NCI-H774 (cell line): Measurements from ENCODE around the gene ITGA8.

Experiments used
- DNase-seq: peaks from one replicate; lab custom pipeline; 2025; lab: John Stamatoyannopoulos, UW

The ITGA8 gene

DNA sequence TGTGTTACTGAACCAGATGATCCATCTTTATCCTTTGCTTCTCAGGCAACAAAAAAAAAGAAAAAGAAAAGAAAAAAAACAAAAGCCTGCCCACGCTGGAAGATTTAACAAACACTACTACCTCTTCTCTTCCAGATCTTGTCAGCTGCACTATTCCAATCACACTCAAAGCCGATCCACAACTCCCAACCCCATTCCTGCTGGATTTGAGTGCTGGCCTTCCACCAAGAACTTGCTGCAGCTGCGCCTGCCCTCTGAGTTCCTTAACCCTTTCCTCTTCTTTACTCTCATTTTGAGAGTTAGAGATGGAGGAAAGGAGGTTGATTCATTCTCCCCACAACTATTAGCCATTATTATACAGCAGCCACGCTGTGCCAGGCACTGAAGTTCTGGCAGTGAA, 16.0 kb upstream of the ITGA8 start:
- no peak for DNase-seq

DNA sequence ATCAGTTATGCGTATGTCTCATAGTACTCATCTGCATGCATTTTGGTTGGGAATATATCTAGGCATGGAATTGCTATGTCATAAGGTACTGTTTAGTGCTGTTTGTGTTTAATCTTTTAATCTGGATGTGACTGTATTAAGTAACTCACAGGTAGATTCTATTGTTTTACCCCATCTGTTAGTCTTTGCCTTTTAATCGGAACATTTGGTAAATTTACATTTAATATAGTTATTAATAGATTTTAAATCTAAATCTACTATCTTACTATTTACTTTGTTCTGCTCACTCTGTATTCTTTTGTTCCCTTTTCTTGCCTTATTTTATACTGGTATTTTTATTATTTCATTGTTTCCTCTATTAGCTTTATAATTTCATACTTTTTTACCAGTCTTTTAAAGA, 10.6 kb upstream of the ITGA8 start:
- no peak for DNase-seq

DNA sequence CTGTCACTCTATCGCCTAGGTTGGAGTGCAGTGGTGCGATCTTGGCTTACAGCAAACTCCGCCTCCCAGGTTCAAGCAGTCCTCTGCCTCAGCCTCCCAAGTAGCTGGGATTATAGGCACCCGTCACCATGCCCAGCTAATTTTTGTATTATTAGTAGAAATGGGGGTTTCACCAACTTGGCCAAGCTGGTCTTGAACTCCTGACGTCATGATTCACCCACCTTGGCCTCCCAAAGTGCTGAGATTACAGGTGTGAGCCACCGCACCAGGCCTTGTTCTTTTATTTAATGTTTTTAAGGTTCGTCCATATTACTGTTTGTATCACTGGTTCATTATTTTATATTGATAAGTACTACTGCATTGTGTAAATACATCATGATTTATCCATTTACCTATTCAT, 10.2 kb upstream of the ITGA8 start:
- DNase-seq, result no peak

DNA sequence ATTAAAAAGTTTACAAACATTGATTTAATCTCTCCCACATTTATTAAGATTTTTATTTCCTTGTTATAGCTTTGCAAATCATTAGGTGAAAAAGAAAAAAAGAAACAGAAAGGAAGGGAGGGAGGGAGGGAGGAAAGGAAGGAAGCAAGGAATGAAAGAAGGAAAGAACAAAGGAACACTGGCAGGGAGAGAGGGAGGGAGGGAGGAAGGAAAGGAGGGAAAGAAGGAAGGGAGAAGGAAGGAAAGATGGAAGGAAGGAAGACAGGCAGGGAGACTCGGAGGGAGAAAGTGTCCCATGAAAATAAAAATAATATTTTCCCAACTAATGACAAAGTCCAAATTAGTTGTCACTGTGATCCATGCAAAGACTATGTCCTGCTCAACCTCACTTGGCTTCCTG, 6.3 kb upstream of the ITGA8 start:
- DNase-seq, result no peak

DNA sequence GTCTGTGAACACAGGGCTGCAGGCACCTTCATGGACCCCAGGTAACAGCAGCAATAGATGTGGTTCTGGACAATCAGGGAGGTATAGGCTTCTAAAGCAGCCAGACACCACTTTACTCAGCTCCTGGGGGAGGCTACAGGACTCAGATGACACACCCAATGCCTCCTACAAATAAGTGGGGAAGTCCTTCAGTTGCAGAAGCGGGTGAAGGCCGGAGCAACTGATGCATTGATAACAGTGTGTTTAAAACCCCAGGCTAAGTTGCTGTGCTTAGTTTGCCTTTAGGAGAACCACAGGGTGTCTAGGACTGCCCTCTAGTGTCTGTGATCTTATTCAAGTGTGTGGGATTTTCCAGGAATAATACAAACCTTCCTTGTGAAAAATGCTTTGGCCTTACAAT, 5.9 kb upstream of the ITGA8 start:
- no peak for DNase-seq

DNA sequence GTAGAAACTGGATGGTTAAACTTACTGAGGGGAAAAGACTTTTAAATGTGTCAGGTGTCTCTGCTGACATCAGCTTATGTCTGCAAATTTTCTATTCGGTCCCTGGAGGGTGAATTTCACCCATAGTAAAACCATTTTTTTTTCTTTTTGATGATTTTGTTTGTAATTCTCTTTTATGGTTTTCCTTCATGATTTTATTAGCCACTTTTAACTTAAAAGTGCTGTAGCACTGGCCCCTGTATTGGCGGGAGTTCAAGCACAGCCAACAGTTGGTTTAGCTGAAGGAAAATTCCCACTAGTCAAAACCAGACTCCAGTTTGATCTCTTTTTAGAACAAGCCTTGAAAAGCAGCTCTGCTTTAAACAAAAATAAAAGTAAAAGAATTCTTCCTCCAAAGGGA, 5.0 kb upstream of the ITGA8 start:
- DNase-seq, result no peak

DNA sequence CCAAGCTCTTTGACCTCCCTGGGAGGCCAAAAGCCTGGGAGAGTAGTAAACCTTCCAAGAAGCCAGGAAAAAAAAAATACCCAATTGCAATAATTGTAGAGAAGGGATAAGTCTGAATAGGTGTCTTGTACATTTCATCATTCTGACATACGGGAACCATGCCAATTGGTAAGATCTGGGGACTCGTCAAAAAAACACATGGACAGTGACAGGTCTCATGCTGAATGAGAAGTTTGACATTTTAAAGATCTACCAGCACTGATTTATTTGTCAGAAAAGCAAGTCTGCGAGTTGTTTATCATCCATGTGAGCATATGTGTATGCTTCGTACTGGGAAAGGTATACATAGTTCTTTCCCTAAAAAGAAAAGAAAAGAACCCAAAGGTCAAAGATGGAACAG, 4.1 kb upstream of the ITGA8 start:
- no peak for DNase-seq

DNA sequence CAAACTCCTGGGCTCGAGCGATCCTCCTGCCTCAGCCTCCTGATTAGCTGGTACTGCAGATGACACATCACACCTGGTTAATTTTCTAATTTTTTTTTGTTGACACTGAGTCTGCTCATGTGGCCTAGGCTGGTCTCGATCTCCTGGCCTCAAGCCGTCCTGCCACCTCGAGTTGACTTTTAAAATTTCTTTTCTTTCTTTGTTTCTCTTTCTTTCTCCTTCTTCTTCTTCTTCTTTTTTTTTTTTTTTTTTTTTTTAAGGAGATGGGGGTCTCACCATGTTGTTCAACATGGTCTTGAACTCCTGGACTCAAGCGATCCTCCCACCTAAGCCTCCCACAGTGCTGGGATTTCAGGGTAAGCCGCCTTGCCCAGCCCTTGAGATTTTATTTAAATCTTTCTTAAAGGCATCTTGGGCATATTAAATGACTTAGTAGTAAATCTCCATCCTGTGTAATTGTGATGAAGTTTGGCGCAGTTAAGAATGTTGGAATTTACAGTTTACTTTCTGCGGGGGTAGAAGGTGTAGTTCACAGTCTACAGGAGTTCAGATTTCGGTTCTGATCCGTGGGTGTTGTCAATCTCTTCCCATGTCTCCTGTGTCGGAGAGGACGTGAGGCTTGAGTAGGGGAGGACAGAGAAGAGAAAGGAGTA, 1.0 kb upstream of the ITGA8 start:
- DNase-seq, result no peak

DNA sequence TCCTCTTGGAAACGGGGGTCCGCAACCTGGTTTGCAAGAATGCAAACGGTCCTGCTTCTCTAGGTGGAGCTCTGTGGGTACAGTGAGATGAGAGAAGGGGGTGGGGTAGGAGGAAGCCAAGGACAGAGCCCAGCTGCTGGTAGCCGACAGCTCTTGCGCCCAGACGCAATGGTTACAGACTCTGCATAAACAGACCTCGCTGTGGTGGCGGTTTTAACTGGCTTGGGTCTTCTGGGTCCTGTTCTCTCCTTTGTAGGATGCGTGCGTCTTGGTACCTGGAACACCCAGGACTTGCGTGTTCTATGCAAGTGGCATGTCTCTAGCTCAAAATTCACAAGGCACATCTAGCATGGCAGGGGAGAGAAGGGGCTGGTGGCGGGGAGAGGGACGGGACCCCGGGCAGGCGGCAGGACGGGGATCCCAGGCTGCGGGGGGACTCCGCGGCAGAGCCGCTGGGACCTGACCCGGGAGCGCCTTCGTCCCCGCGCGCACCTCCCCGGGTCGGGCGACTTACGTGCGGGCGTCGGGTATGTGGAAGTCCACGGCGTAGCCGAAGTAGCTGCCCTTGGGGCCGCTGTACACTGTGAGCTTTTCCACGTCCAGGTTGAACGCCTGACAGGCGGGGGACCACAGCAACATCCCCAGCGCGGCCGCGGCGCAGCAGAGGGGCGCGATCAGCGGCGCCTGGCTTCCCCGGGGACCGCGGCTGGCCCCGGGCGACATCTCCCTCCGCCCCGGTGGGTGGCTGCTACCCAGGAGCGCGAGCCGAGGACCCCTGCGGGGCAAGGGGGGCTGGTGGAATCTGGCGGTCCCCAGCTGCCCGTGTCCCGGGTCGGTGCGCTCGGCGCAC, 448 bp downstream of the ITGA8 start:
- no peak for DNase-seq

DNA sequence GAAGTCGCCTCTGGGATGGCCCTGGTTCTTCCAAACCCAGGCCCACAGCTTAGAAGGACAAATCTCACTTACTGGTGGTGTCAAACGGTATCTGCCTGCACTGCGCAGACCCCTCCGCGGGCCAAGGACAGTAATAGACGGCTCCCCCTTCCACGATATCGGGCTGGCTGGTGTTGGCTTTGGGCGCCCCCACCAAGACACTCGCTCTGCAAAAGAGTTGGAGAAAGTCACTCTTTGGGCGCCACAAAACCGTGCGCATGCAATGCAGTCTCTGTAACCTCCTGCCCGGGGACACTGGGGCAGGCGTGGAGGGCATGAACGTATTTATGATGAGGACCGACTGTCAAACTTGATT, 1.1 kb downstream of the ITGA8 start:
- DNase-seq, result no peak

DNA sequence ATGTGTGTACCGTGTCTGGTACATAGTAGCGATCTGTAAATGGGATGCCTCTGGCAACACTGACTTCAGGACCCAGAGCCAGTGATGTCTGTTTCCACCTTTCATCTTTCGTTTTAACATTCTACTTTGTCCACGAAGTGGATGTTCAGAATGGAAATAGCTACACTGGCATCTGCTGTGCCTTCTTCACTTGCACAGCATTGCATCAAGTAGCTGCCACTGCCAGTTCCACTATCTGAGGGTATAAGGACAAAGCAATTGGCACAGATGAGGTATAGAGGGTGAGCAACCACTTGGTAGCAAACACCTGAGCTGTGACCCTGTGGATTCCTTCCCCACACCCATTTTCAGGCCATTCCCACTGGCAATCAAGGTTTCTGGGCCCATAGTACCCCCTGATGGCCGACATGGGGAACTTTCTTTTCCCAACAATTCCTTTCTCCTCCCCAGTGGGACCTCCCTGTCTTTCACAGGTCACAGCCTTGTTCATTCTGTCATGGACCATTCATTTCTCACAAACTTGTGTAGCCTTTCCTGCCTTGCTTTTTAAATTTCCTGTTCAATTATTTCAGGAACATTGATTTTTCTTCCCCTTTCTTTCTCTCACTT, 4.0 kb downstream of the ITGA8 start:
- no peak for DNase-seq

DNA sequence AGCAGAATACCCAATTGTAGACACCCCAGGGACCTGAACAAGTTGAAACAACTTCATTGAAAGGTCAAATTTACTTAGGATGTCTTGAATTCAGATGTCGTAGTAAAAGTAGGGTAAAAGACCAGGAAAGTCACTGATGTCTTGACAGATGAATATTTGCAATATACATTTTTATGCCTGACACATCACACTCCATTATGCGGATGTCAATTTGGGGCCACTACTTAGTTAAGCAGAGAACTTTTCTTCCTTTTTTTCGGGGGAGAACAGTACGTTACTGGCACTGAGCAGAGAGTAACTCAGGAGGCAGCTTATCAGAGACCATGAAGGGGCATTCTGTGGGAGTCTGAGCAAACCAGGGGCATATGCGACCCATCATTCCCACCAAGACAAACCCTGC, 4.9 kb downstream of the ITGA8 start:
- DNase-seq, result no peak

DNA sequence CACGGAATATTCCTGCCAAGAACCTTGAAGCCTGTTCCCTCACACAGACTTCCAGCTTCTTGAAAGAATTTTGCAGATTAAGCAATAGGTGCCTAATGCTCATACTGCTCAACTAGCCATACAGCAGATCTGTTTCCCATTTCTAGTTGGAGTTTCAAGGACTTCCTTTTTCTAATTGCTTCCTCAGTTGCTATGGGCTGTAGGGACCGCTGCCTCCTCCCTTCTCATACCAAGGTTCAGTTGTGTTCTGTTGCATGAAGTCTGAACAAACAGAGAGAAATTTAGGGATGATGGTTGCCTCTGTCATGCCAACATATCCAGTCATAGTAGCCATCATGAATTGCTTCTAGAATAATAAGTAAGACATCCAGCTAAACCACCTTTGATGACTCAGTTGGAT, 6.8 kb downstream of the ITGA8 start:
- no peak for DNase-seq

DNA sequence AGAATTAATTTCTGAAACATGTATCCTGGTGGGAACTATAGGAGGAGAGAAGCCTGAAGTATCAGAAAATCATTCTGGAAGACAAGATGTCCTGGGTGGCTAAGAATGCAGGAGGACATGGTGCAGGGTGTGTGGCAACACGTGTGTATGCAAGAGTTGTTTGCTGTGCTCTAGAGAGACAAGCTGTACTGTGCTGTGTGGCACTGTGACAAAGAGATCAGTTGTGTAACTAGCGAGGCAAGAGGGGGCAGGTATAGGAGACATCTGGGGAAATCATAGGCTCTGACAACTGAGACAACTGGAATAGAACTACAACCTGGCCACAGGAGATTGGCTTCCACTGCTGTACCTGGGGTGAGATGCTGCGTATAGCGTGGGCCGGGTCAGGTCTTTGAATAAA, 9.3 kb downstream of the ITGA8 start:
- DNase-seq, result no peak

DNA sequence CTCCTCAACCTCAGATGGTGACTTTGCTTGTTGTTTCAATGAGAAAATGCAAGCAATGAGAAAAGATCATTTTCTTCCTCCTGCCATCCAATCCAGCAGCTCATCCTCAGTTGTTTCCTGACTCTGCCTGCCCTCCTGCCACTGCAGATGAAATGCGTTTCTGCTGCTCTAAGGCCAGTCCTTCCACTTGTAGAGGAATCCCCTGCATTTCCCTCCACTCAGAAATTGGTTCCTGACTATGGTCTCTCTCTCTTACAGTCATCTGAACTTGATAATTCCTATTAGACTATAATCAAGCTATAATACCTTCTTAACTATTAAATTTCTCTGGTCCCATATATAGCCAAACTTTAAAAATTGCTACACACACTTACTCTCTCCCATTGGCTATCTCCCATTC, 14.4 kb downstream of the ITGA8 start:
- DNase-seq, result no peak

DNA sequence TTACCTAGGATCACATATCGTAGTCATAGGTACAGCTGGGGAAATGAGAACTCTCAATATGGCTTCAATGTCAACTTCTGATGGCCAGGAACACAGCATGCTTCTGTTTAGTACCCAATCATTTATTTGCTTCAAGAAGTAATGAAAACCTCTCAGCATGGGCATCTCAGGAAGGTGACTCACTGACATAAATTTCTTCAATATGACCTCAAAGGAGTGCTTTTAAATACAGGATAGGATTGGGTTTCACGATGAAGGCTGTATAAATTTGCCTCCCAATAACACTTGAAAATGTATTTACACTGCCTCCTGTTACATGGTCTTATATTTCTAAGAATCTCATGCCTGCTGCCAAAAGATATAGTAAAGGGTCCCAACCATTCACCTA, 15.1 kb downstream of the ITGA8 start:
- no peak for DNase-seq

DNA sequence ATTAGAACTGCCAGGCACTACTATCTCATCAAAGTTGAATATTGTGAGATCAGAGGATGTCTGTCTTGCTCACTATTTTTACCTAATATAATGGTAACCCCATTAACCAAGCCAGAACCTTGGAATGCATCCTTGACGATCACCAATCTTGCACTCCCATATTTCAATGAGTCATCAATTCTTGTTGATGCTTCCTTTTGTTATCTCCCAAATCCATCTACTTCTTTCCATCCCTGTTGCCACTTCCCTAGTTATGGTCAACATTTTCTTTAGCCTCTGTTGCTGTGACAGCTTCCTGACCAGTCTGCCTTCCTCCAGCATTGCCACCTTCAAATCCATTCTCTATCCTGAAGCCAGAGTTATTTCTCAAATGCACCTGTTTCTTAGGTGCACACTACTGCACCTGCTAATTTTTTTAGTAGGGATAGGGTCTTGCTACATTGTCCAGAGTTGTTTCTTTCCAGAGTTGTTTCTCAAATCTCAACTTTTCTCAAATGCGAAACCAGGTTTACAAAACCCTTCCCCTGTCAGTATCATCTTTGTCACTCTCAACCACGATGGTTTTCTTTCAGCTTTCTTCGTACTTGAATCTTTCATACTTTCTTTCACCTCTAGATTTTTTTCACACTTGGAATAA, 15.7 kb downstream of the ITGA8 start:
- no peak for DNase-seq

DNA sequence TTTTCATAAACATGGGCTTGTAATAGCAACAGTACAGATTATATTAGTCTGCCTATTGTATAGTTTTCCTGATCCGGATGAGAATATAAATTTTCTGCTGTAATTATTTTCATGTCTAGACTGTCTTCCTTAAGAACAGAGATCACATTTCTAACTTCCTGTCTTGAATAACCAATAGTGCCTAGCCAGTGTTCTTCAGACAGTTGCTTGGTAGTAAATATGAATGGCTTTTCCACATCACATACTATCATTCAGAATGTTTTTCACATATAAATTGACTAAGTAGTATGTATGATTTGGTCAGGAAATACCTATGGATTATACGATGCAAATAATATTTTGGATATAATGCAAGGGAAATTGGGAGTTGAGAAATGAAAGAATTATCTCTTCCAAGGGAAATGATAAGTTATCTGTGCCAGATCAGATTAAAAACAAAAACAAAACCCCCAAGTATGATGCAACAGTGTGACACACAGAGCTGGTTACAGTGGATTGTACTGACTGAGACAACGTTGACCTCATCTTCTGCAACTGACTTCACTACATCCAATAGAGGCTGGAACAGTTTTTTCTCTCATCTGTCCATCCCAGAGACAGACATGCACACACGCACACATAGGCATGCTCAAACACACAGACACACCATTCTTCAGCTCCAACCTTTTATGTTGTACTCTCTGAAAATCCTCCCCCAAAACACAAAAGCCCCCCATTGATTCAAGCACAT, 16.4 kb downstream of the ITGA8 start:
- no peak for DNase-seq

DNA sequence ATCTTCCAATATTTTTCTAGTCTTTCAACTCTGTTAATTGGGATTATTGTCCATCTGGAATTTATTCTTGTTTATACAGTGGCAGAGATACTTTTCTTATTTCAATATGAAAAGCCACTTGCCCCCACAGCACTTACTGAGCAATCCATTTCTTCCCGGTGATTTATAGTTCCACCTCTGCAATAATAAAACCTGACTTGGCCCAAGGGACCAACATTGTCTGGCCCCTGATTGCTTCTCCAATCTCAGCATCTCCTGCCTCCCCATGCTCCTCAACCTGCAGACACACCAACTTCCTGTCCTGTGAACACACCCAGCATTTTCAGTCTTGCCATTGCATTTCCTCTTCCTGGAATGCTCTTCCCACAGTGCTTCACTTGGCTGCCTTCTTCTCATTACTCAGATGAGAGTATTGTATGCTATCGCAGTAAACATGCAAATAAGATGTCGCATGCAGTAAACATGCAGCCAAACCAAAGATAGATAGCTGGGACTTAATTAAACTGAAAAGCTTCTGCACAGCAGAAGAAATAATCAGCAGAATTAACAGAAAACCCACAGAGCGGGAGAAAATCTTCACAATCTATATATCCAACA, 19.5 kb downstream of the ITGA8 start:
- DNase-seq, result no peak

DNA sequence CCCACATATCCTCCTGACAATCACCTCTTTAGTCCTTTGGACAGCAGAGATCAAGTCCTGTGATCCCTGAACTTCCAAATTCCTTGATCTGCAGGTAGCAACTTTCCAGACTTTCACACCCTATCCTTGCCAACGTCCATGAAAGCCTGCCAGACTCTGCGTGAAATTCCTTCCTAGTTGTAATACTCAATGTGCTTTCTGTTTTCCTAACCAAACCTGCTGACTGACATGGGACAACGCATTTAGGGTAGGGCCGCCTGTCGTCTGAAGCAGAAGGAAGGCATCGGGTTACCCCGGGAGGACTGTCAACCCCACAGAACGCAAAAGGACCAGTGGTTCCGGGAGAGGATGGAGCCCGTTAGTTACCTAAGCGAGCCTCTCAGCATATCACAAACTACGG, 23.9 kb downstream of the ITGA8 start:
- DNase-seq, result no peak

DNA sequence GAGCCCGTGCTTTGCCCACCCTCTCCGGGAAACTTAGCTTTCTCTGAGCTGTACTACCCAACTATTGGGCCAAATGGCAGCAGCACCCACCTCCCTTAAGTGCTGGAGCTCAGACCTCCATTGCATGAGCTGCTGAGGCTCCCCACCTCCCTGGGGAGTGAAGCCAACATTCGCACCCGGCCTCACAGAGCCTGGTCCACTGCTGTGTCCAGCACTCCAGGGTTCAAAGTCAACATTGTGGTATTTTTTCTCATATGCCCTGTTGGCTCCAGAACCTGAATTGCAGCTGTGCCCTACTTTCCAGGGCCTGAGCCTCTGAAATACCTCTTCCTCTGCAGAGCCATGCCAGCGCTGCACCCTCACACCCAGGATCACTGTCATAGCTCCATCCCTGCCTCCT, 29.7 kb downstream of the ITGA8 start:
- DNase-seq, result no peak

DNA sequence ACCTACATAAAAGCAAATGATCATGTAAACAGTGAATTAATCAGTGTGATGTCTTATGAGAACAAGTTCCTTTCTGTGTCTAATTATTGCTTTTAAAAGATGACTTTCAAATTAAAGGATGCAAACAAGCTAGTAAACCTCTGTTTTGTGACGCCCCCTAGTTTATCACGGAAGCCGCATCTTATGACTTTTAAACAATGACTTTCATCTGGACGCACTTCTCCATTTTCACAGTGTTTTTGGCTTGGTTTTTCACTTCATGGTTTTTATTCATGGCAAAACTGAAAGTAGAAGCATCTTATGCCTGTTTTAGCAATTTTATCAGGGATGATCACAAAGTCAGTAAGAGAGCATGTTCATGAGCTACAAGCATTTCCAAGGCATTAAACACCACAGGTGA, 35.0 kb downstream of the ITGA8 start:
- DNase-seq, result no peak
